Lung (tissue), 12 donors: Measurements from ENCODE around the gene CD7. TPM values are rescaled to one million over a fixed set of nuclear protein-coding genes. Genes with fewer than 3 reads are reported as not detected.

Experiments
- ATAC-seq: fragments of 200-7000 bp; cut with Tn5 transposase; one replicate; pipeline ENCODE4 v1.9.1; 2020; ENCODE audit warnings: moderate number of reproducible peaks; ENCODE audit not compliant: insufficient read depth, low FRiP score
- DNase-seq, 3 donors: peaks; one replicate each; pipeline ENCODE4 v3.0.0-alpha.2; 2013 to 2017
- H3K27ac ChIP-seq, 2 donors: one replicate each; pipeline ENCODE4 v1.5.1; 2013; ENCODE audit warnings: mild to moderate bottlenecking in 2 of 2, moderate library complexity in 2 of 2, control low read depth in 1 of 2, inconsistent platforms in 1 of 2, low read depth in 1 of 2, low read length in 1 of 2
- H3K27me3 ChIP-seq, 3 donors: one replicate each; pipeline ENCODE4 v1.5.1; 2013; ENCODE audit warnings: low read length in 2 of 3; ENCODE audit not compliant: control insufficient read depth in 3 of 3, insufficient read depth in 3 of 3
- H3K36me3 ChIP-seq, 4 donors: one replicate each; pipeline ENCODE4 v1.5.1; 2013; ENCODE audit warnings: low read length in 4 of 4, mild to moderate bottlenecking in 1 of 4, moderate library complexity in 1 of 4; ENCODE audit not compliant: control insufficient read depth in 4 of 4, insufficient read depth in 4 of 4
- H3K4me1 ChIP-seq, 5 donors: one replicate each; pipeline ENCODE4 v1.5.1; 2013; ENCODE audit warnings: low read length in 5 of 5, mild to moderate bottlenecking in 2 of 5, moderate library complexity in 1 of 5; ENCODE audit not compliant: control insufficient read depth in 5 of 5, insufficient read depth in 5 of 5
- H3K4me3 ChIP-seq: one replicate; pipeline ENCODE4 v1.5.1; 2013; ENCODE audit warnings: mild to moderate bottlenecking, control low read depth, moderate library complexity
- H3K9ac ChIP-seq, 2 donors: one replicate each; pipeline ENCODE4 v1.5.1; 2013; ENCODE audit warnings: low read length in 2 of 2, control low read depth in 1 of 2; ENCODE audit not compliant: insufficient read depth in 1 of 2
- H3K9me3 ChIP-seq, 4 donors: one replicate each; pipeline ENCODE4 v1.5.1; 2013; ENCODE audit warnings: low read length in 3 of 4, mild to moderate bottlenecking in 1 of 4, moderate library complexity in 1 of 4; ENCODE audit not compliant: control insufficient read depth in 4 of 4, insufficient read depth in 3 of 4
- WGBS, 2 donors: extraction: QIAGEN DNeasy Blood & Tissue Kit; methylation state at CpG; one replicate each; pipeline ENCODE4 v1.1.7; 2013; 5-methylcytosine and 5-hydroxymethylcytosine counted together
- polyA plus RNA-seq, 2 donors: library from polyadenylated mRNA; stranded (reverse); fragments of 200-250 nt; gene quantifications; one replicate each; pipeline ENCODE4 v1.2.1, GENCODE V29; 2013
- total RNA-seq, 2 donors: library from RNA; depleted of rRNA in 1 of 2; stranded (reverse); fragments of >200 nt in 1 of 2; gene quantifications; one replicate each; pipeline ENCODE4 v1.2.1, GENCODE V29; 2014 to 2021
- TF ChIP-seq, protein P1 (sequence below): IDR thresholded peaks from 2 replicates; pipeline ENCODE4 v1.5.1; 2012; ENCODE audit warnings: mild to moderate bottlenecking; ENCODE audit errors: control extremely low read depth, extremely low read depth
- donor health status: control.
- donor health status: control.
- donor health status: Bipolar disorder and iron deficiency.
- donor health status: healthy.
- donor health status: DM: yes; HTN: yes; CAD: no.

Gene CD7
- total and polyA plus RNA-seq, 4 donors, result 2.3 to 10.7 (median 6.1) TPM

DNA sequence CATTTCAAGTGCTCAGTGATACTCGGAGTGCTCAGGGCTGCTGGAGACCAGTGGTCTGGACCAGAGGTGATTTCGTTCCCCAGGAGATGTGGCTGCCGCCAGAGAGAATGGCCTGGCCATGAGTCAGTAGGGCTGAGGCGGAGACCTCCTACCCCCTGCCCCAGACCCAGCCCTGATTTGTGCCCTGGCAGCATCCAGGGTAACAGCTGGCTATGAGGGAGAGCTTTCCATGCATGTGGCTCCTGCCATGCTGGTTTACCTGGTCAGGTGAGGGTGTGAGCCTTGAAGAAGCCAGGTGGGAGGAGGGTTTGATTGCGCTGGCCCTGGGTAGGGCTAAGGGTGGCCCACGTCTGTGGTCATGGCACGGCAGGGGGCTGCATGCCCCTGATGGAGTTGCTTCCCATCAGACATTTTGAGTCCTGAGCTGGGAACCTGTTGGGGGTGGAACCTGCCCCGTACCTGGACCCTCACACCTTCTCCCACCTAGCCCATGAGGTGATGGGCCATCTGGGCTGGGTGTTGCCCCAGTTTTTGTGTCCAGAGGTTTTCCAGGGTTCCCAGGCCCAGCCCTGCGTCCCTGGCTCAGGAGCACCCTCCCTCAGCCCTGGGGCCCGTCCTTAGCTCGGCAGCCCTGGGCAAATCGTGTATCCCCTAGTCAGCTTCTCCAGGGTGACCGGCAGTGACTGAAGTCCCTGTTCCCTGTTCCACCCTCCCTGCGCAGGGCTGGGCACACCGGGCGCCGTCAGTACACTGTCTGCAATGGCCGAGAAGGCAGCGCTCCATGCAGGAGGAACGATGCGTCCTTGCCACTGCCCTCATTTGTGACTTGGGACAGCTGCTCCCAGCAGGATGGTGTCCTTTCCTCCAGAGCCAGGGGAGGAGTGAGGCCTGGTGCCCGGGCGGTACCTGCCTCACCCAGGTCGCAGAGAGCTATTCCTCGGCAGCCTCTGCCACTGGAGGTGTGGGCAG is 34.9 kb downstream of the CD7 start:
- peak overlapping the region in 1 of 2 donors; percentile 34 for H3K27ac ChIP-seq
- ATAC-seq, result no peak
- H3K4me1 ChIP-seq, result peaks cover 0 to 17% (median 1%) of the 10 kb centered on the region in 5 donors
- TF ChIP-seq, protein P1, sequence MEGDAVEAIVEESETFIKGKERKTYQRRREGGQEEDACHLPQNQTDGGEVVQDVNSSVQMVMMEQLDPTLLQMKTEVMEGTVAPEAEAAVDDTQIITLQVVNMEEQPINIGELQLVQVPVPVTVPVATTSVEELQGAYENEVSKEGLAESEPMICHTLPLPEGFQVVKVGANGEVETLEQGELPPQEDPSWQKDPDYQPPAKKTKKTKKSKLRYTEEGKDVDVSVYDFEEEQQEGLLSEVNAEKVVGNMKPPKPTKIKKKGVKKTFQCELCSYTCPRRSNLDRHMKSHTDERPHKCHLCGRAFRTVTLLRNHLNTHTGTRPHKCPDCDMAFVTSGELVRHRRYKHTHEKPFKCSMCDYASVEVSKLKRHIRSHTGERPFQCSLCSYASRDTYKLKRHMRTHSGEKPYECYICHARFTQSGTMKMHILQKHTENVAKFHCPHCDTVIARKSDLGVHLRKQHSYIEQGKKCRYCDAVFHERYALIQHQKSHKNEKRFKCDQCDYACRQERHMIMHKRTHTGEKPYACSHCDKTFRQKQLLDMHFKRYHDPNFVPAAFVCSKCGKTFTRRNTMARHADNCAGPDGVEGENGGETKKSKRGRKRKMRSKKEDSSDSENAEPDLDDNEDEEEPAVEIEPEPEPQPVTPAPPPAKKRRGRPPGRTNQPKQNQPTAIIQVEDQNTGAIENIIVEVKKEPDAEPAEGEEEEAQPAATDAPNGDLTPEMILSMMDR, result no peak
- 87 to 93% methylated on average over 25 of the region's 25 CpGs for WGBS, 2 donors
- H3K27me3 ChIP-seq, result no peaks in the 10 kb centered on the region
- H3K4me3 ChIP-seq, result no peak overlapping the region
- H3K9me3 ChIP-seq, result no peaks in the 10 kb centered on the region
- no peaks in the 10 kb centered on the region for H3K36me3 ChIP-seq
- H3K9ac ChIP-seq, result no peak overlapping the region
- DNase-seq, result no peak

- WGBS, 2 donors, result 68 to 74% methylated on average over 22 of the region's 22 CpGs
- no peak overlapping the region for H3K4me3 ChIP-seq
- H3K9ac ChIP-seq, result no peak overlapping the region
- no peaks in the 10 kb centered on the region for H3K27me3 ChIP-seq
- peak overlapping the region in 1 of 2 donors; percentile 34 for H3K27ac ChIP-seq
- no peaks in the 10 kb centered on the region for H3K36me3 ChIP-seq
- H3K9me3 ChIP-seq, result no peaks in the 10 kb centered on the region
- TF ChIP-seq, protein P1, result no peak
- DNase-seq, result no peak
- ATAC-seq, result peak; percentile 72
- H3K4me1 ChIP-seq, result peaks cover 0 to 14% (median 0%) of the 10 kb centered on the region in 5 donors
These were observed 35.7 kb downstream of the CD7 start for GRCh38 chr17:82281502-82282238.

DNA sequence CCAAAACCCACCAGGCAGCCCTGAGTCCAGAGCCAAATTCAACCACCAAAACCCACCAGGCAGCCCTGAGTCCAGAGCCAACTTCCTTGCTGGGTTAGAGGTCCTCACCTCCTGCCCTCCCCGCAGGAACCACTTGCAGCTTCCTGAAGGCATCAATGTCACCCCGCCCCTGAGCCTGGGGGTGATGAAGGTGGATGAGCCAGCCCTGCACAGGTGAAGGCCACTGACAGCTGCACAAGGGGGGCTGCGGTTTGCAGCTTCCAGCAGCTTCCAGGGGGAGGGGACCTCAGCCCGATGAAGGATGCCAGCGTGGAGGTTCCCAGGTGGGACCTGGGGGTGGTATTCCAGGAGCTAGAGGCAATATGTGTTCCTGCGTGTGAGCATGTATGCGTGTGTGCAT is 36.3 kb downstream of the CD7 start:
- WGBS, 2 donors, result 74 to 75% methylated on average over 7 of the region's 7 CpGs

More for the DNA sequence above, 36.3 kb downstream of the CD7 start:
- no peak overlapping the region for H3K9ac ChIP-seq
- TF ChIP-seq, protein P1, result no peak
- DNase-seq, result no peak
- H3K4me1 ChIP-seq, result peaks cover 0 to 14% (median 0%) of the 10 kb centered on the region in 5 donors
- no peak for ATAC-seq
- H3K4me3 ChIP-seq, result no peak overlapping the region
- no peaks in the 10 kb centered on the region for H3K27me3 ChIP-seq
- H3K36me3 ChIP-seq, result no peaks in the 10 kb centered on the region
- H3K27ac ChIP-seq, result no peak overlapping the region
- no peaks in the 10 kb centered on the region for H3K9me3 ChIP-seq
